ENCODE data around the gene NUP93.

Gene NUP93

GRCh38 chr16:56722200-56722842, 7.6 kb upstream of the NUP93 start:
- Histone ChIP-seq H3K27me3 (ENCODE audit: low read length) (no peaks in the 10 kb centered on the region), H2AFZ (ENCODE audit: low read depth, low read length, severe bottlenecking) (no peak overlapping the region), H3K27ac (ENCODE audit: low read depth, low read length) (no peak overlapping the region), H3K9me2 (replicated peaks; ENCODE audit: insufficient read depth, low read length) (no peaks in the 10 kb centered on the region), H3K36me3 (ENCODE audit: low read length) (no peaks in the 10 kb centered on the region), H4K20me1 (ENCODE audit: low read depth, low read length) (no peaks in the 10 kb centered on the region), H3K9me3 (ENCODE audit: insufficient read depth, low read length) (no peaks in the 10 kb centered on the region), H3F3A (ENCODE audit: insufficient read depth) (no peaks in the 10 kb centered on the region), H3K4me3 (ENCODE audit: insufficient read depth, low read length, poor library complexity, severe bottlenecking) (no peak overlapping the region), H3K4me2 (ENCODE audit: low read depth, low read length, poor library complexity, severe bottlenecking) (no peak overlapping the region), H3K9ac (ENCODE audit: low read length) (no peak overlapping the region), H3K79me2 (ENCODE audit: insufficient read depth, low read length) (no peaks in the 10 kb centered on the region)
- TF ChIP-seq, protein P1, sequence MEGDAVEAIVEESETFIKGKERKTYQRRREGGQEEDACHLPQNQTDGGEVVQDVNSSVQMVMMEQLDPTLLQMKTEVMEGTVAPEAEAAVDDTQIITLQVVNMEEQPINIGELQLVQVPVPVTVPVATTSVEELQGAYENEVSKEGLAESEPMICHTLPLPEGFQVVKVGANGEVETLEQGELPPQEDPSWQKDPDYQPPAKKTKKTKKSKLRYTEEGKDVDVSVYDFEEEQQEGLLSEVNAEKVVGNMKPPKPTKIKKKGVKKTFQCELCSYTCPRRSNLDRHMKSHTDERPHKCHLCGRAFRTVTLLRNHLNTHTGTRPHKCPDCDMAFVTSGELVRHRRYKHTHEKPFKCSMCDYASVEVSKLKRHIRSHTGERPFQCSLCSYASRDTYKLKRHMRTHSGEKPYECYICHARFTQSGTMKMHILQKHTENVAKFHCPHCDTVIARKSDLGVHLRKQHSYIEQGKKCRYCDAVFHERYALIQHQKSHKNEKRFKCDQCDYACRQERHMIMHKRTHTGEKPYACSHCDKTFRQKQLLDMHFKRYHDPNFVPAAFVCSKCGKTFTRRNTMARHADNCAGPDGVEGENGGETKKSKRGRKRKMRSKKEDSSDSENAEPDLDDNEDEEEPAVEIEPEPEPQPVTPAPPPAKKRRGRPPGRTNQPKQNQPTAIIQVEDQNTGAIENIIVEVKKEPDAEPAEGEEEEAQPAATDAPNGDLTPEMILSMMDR (IDR thresholded peaks at IDR 0.05; ENCODE audit: insufficient read depth, low read length, poor library complexity, severe bottlenecking): no peak
- no peak for TF ChIP-seq EZH2phosphoT487 (conservative IDR thresholded peaks at IDR 0.05; ENCODE audit: low read length)

DNA sequence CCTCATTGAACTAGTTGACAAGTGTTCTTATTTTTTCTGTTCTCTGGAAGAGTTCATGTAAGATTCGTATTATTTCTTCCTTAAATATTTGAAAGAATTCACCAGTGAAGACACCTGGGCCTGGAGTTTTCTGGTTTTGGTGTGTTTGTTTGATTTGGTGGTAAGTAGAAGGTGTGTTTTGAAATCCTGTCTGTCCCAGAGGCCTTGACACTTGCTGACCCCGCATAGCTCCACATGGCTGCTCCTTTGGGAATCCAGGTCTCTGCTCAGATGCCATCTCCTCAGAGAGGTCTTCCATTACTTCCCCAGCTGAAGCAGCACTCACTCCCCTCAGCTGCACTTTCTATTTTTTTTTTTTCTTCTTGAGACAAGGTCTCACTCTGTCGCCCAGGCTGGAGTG, 5.7 kb upstream of the NUP93 start:
- Histone ChIP-seq H3K27ac (ENCODE audit: low read depth, low read length) (no peak overlapping the region), H3K4me2 (ENCODE audit: low read depth, low read length, poor library complexity, severe bottlenecking) (no peak overlapping the region), H4K20me1 (ENCODE audit: low read depth, low read length) (no peaks in the 10 kb centered on the region), H3F3A (ENCODE audit: insufficient read depth) (no peaks in the 10 kb centered on the region), H3K79me2 (ENCODE audit: insufficient read depth, low read length) (no peaks in the 10 kb centered on the region), H3K9me2 (replicated peaks; ENCODE audit: insufficient read depth, low read length) (no peaks in the 10 kb centered on the region), H2AFZ (ENCODE audit: low read depth, low read length, severe bottlenecking) (no peak overlapping the region), H3K27me3 (ENCODE audit: low read length) (no peaks in the 10 kb centered on the region), H3K9me3 (ENCODE audit: insufficient read depth, low read length) (no peaks in the 10 kb centered on the region), H3K9ac (ENCODE audit: low read length) (no peak overlapping the region), H3K4me3 (ENCODE audit: insufficient read depth, low read length, poor library complexity, severe bottlenecking) (no peak overlapping the region), H3K36me3 (ENCODE audit: low read length) (no peaks in the 10 kb centered on the region)
- TF ChIP-seq, protein P1 (IDR thresholded peaks at IDR 0.05; ENCODE audit: insufficient read depth, low read length, poor library complexity, severe bottlenecking): no peak
- no peak for TF ChIP-seq EZH2phosphoT487 (conservative IDR thresholded peaks at IDR 0.05; ENCODE audit: low read length)

DNA sequence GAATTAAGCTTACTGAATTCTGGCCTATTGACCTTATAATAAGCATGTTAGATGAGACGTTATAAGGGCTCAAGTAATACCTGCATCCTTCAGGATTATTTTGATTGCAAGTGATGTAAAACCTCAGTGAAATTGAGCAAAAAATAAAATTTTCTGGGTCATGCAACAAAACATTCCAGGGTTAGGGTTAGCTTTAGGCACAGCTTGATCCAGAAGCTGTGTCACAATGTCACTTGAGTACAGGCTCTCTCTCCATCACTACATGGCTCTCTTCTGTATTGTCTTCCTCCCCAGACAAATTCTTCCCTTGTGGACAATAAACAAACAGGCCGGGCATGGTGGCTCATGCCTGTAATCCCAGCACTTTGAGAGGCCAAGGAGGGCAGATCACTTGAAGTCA, 3.6 kb upstream of the NUP93 start:
- no peak for TF ChIP-seq EZH2phosphoT487 (conservative IDR thresholded peaks at IDR 0.05; ENCODE audit: low read length)
- TF ChIP-seq, protein P1 (IDR thresholded peaks at IDR 0.05; ENCODE audit: insufficient read depth, low read length, poor library complexity, severe bottlenecking): no peak
- Histone ChIP-seq H3K27ac (ENCODE audit: low read depth, low read length) (no peak overlapping the region), H3K79me2 (ENCODE audit: insufficient read depth, low read length) (peaks cover 12% of the 10 kb centered on the region), H3F3A (ENCODE audit: insufficient read depth) (no peaks in the 10 kb centered on the region), H3K4me2 (ENCODE audit: low read depth, low read length, poor library complexity, severe bottlenecking) (no peak overlapping the region), H2AFZ (ENCODE audit: low read depth, low read length, severe bottlenecking) (no peak overlapping the region), H3K9me2 (replicated peaks; ENCODE audit: insufficient read depth, low read length) (no peaks in the 10 kb centered on the region), H4K20me1 (ENCODE audit: low read depth, low read length) (no peaks in the 10 kb centered on the region), H3K9me3 (ENCODE audit: insufficient read depth, low read length) (no peaks in the 10 kb centered on the region), H3K27me3 (ENCODE audit: low read length) (no peaks in the 10 kb centered on the region), H3K4me3 (ENCODE audit: insufficient read depth, low read length, poor library complexity, severe bottlenecking) (no peak overlapping the region), H3K9ac (ENCODE audit: low read length) (no peak overlapping the region), H3K36me3 (ENCODE audit: low read length) (no peaks in the 10 kb centered on the region)

Measured in SU-DHL-6 (cell line).